GM13977 (cell line): Measurements from ENCODE around the gene RABL2A.
"Not testable (repeated sequence)": the region's sequence is repeated elsewhere in the genome, so short reads cannot be mapped to it uniquely, and the experiment has no call there.

Experiments
- DNase-seq: peaks from one replicate; pipeline ENCODE4 v3.0.0; 2012; ENCODE audit warnings: low spot score
- in situ Hi-C: fragments of 300-500 bp; cut with MboI; formaldehyde crosslinking; loops from one replicate; pipeline ENCODE4 v1.12.0; 2022; ENCODE audit warnings: low sequenced_read_pairs, low pct_unique_long_range_greater_than_20kb, mixed read lengths, inconsistent platforms; ENCODE audit not compliant: unreplicated experiment
- TF ChIP-seq, protein P1 (sequence below): IDR thresholded peaks from 2 replicates; pipeline ENCODE4 v1.5.1; 2012; ENCODE audit warnings: mild to moderate bottlenecking, control low read depth; ENCODE audit not compliant: insufficient read depth; ENCODE audit errors: extremely low read depth, missing control alignments

Gene RABL2A

DNA sequence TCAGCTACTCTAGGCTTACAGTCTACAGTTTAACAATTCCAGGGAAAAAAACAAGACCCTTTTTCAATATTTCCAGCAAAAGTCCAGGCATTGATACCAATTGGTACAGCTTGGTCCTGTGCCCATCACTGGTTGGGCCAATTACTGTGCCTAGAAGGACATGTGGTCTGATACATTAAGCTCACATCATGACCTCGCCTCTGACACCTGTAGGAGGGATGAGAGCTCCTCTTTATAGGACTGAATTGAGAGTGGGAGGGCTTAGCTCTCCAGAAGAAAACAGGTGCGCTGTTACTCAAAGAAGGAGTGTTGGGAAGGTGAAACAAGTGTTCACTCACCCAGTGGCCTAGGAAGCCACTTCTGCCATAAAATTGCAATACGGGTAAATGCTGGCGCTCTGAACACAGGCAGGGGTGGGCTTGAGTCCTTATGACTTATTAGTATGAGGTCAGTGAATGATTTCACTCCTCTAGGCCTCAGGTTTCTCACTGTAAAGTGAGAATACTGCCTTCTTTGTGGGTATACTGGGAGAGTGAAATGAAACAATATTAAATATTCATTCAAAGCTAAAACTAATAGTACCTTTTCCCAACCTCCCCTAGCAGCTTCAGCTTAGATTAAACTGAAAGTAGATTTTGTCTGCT, 49.7 kb downstream of the RABL2A start:
- DNase-seq = no peak
- in situ Hi-C loops = no loop called here
- TF ChIP-seq, protein P1, sequence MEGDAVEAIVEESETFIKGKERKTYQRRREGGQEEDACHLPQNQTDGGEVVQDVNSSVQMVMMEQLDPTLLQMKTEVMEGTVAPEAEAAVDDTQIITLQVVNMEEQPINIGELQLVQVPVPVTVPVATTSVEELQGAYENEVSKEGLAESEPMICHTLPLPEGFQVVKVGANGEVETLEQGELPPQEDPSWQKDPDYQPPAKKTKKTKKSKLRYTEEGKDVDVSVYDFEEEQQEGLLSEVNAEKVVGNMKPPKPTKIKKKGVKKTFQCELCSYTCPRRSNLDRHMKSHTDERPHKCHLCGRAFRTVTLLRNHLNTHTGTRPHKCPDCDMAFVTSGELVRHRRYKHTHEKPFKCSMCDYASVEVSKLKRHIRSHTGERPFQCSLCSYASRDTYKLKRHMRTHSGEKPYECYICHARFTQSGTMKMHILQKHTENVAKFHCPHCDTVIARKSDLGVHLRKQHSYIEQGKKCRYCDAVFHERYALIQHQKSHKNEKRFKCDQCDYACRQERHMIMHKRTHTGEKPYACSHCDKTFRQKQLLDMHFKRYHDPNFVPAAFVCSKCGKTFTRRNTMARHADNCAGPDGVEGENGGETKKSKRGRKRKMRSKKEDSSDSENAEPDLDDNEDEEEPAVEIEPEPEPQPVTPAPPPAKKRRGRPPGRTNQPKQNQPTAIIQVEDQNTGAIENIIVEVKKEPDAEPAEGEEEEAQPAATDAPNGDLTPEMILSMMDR = no peak

DNA sequence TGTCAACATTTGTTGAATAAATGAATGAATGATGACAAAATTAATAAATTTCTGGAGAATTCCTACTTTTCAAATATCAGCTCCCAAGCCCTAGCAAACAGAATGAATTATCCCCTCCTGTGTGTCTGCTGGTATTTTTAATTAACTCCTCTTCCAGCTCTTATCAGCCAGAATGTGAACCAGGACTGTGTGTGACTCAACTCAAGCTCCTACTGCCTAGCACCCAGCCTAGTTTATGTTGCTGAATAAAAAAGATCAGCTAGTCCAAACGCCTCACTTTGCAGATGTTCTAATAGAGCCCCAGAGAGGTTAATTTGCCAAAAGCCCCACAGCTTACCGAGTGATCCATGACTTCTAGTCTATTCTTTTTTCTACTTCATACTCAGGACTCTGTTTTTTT, 50.3 kb downstream of the RABL2A start:
- in situ Hi-C loops = no loop called here

DNA sequence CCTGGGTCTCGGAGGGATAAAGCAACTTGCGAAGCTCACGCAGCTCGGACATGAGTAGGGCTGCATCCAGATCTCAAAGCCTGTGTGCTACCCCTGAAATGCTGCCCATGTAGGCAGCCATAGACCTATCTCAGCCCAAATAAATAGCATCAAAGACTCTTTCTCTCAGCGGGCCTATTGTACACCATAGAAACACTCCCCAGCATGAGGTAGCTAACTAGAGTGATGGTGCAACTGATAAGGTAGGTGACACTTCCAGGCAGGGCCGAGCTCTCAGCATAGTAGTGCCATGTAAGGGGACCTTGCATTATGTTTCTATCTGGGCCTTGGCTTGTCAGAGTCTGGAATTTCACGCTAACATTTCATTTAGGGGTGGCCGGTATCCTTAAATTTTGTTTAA, 52.4 kb downstream of the RABL2A start:
- TF ChIP-seq, protein P1 = no peak
- DNase-seq = no peak
- in situ Hi-C loops = no loop called here

More for the DNA sequence above, 50.3 kb downstream of the RABL2A start:
- no peak for DNase-seq
- TF ChIP-seq, protein P1 = no peak

DNA sequence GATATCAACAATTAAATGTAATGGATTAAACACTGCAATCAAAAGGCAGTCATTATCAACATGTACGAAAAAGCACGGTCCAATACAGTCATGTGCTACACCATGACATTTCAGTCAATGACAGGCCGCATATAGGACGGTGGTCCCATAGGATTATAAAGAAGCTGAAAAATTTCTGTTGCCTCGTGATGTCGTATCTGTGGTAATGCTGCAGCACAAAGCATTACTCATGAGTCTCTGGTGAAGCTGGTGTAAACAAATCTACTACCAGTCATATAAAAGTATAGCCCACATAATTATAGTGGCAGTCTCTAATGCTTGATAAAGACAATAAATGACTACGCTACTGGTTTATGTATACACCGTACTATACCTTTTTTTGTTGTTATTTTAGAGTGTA, 58.4 kb downstream of the RABL2A start:
- no peak for DNase-seq
- in situ Hi-C loops = no loop called here
- TF ChIP-seq, protein P1 = no peak

DNA sequence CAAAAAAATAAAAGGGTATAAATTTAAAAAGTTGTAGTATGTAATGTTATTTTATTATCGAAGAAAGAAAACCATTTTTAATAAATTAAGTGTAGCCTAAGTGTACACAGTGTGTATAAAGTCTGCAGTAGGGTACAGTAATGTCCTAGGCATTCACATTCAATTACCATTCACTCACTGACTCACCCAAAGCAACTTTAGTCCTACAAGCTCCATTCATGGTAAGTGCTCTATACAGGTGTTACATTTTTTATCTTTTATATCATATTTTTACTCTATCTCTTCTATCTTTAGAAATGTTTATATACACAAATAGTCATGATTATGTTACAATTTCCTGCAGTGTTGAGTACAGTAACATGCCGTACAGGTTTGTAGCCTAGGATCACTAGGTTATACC, 59.5 kb downstream of the RABL2A start:
- in situ Hi-C loops = no loop called here
- no peak for DNase-seq
- TF ChIP-seq, protein P1 = no peak

DNA sequence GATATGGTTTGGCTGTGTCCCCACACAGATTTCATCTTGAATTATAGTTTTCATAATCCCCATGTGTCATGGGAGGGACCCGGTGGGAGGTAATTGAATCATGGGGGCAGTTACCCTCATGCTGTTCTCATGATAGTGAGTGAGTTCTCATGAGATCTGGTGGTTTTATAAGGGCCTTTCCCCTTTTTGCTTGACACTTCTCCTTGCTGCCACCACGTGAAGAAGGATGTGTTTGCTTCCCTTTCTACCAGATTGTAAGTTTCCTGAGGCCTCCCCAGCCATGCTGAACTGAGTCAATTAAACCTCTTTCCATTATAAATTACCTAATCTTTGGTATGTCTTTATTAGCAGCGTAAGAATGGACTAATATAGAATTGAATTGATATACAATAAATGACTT, 63.8 kb downstream of the RABL2A start:
- in situ Hi-C loops, DNase-seq: not testable (repeated sequence)
